Colonic mucosa (tissue), 4 donors: ENCODE data around the gene PDE4D. TPM values are rescaled to one million over a fixed set of nuclear protein-coding genes. Genes with fewer than 3 reads are reported as not detected.

ENCODE experiments used
- DNase-seq: peaks from one replicate; pipeline ENCODE4 v3.0.0-alpha.2; 2020
- H3K27ac ChIP-seq: fragments of 200-600 bp; one replicate; pipeline ENCODE4 v1.8.0; 2021
- H3K27me3 ChIP-seq: fragments of 200-600 bp; one replicate; pipeline ENCODE4 v1.8.0; 2021
- H3K36me3 ChIP-seq: fragments of 200-600 bp; one replicate; pipeline ENCODE4 v1.8.0; 2021
- H3K4me1 ChIP-seq: fragments of 200-600 bp; one replicate; pipeline ENCODE4 v1.8.0; 2021; ENCODE audit warnings: mild to moderate bottlenecking
- H3K4me3 ChIP-seq: fragments of 200-600 bp; one replicate; pipeline ENCODE4 v1.8.0; 2021
- H3K9ac ChIP-seq, 2 donors: one replicate each; pipeline ENCODE4 v1.7.0; 2013; ENCODE audit warnings: control low read depth in 2 of 2, low read depth in 2 of 2, low read length in 2 of 2
- H3K9me3 ChIP-seq: fragments of 200-600 bp; one replicate; pipeline ENCODE4 v1.8.0; 2021
- intact Hi-C: fragments of 100-400 bp; cut with DNase I; formaldehyde crosslinking; loops from one replicate; pipeline ENCODE4 v1.14.1; 2022
- total RNA-seq, 2 donors: library from RNA; stranded (reverse); fragmentation: NEBNext Ultra II Directional in 1 of 2; extraction: Animal tissue kit (Norgen Biotek cat#: 25700) in 1 of 2; gene quantifications; one replicate each; pipeline ENCODE4 v1.2.1, GENCODE V29; 2021
- TF ChIP-seq, protein P1 (sequence below): fragments of 200-600 bp; IDR thresholded peaks from one replicate; pipeline ENCODE4 v1.8.0; 2022; ENCODE audit warnings: antibody characterized with exemption, mild to moderate bottlenecking
- donor health status: healthy.
- donor health status: DM: no; HTN: no; CAD: no.
- donor health status: DM: no; HTN: no; CAD: no.

The PDE4D gene
- total RNA-seq, 2 donors from 2014 or later: 23.1 to 53.7 TPM

DNA sequence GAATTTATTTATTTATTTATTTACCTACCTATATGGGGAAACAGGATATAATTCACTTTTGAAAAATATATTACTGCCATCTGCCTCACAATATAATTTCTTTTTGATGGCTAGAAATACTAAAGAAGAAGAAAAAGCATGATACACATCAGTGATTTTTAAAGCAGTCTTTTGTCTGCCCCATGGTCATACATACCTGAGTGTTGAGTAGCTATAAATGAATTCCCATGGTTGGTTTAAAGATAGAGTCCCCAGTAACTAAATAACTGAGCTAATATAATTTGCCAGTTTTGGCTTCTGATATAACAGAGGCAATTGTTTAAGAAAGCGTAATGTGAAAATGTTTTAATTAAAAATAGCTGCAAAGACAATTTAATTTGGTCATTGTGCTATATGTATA lies 447.8 kb downstream of the PDE4D start:
- TF ChIP-seq, protein P1, sequence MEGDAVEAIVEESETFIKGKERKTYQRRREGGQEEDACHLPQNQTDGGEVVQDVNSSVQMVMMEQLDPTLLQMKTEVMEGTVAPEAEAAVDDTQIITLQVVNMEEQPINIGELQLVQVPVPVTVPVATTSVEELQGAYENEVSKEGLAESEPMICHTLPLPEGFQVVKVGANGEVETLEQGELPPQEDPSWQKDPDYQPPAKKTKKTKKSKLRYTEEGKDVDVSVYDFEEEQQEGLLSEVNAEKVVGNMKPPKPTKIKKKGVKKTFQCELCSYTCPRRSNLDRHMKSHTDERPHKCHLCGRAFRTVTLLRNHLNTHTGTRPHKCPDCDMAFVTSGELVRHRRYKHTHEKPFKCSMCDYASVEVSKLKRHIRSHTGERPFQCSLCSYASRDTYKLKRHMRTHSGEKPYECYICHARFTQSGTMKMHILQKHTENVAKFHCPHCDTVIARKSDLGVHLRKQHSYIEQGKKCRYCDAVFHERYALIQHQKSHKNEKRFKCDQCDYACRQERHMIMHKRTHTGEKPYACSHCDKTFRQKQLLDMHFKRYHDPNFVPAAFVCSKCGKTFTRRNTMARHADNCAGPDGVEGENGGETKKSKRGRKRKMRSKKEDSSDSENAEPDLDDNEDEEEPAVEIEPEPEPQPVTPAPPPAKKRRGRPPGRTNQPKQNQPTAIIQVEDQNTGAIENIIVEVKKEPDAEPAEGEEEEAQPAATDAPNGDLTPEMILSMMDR: no peak
- no peak for DNase-seq
- no peak overlapping the region for H3K27ac ChIP-seq
- intact Hi-C loops: no loop called here
- H3K36me3 ChIP-seq: no peaks in the 10 kb centered on the region
- no peaks in the 10 kb centered on the region for H3K27me3 ChIP-seq
- H3K9me3 ChIP-seq: no peaks in the 10 kb centered on the region
- H3K4me3 ChIP-seq: no peak overlapping the region
- H3K4me1 ChIP-seq: no peaks in the 10 kb centered on the region
- no peak overlapping the region for H3K9ac ChIP-seq

DNA sequence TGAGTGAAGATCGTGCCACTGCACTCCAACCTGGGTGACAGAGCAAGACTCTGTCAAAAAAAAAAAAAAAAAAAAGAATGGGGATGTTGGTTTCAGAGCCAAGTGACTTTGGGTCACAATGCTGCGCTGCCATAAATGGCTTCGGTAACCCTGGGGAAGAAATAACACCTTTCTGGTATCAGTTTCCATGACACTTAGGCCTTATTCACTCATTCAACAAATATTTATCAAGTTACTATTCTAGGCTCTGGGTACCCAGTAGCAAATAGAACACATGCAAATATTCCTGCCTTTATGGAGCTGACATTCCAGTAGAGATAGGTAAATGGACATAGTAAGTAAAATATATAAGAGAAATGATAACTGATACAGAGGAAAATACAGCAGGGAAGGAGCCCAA lies 454.2 kb downstream of the PDE4D start:
- intact Hi-C loops: no loop called here
- TF ChIP-seq, protein P1: no peak

DNA sequence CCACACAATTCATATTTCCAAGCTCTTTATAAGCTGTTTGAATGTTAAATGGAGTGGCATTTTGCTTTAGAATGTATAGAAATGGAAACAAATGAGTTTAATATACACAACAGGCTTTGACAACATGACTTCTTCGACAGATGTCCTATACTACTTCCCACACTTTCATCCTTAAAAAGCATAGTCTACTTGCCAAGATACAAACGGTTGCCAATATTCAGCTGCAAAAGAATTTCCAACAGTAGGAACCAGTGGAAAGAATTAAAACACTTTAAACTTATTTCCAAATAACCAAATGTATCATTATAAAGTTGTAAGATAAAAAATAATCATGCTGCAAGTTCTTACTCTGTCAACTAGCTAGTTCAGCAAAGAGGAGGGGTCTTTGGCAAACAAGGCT lies 456.4 kb downstream of the PDE4D start:
- no peaks in the 10 kb centered on the region for H3K27me3 ChIP-seq
- no peak for DNase-seq
- TF ChIP-seq, protein P1: no peak
- H3K9me3 ChIP-seq: no peaks in the 10 kb centered on the region
- no peak overlapping the region for H3K4me3 ChIP-seq
- H3K27ac ChIP-seq: no peak overlapping the region
- H3K36me3 ChIP-seq: no peaks in the 10 kb centered on the region
- intact Hi-C loops: no loop called here
- no peaks in the 10 kb centered on the region for H3K4me1 ChIP-seq
- no peak overlapping the region for H3K9ac ChIP-seq

More for the DNA sequence above, 454.2 kb downstream of the PDE4D start:
- no peak overlapping the region for H3K27ac ChIP-seq
- H3K27me3 ChIP-seq: no peaks in the 10 kb centered on the region
- H3K4me1 ChIP-seq: no peaks in the 10 kb centered on the region
- no peaks in the 10 kb centered on the region for H3K36me3 ChIP-seq
- no peak overlapping the region for H3K4me3 ChIP-seq
- H3K9me3 ChIP-seq: no peaks in the 10 kb centered on the region
- no peak overlapping the region for H3K9ac ChIP-seq
- DNase-seq: no peak

DNA sequence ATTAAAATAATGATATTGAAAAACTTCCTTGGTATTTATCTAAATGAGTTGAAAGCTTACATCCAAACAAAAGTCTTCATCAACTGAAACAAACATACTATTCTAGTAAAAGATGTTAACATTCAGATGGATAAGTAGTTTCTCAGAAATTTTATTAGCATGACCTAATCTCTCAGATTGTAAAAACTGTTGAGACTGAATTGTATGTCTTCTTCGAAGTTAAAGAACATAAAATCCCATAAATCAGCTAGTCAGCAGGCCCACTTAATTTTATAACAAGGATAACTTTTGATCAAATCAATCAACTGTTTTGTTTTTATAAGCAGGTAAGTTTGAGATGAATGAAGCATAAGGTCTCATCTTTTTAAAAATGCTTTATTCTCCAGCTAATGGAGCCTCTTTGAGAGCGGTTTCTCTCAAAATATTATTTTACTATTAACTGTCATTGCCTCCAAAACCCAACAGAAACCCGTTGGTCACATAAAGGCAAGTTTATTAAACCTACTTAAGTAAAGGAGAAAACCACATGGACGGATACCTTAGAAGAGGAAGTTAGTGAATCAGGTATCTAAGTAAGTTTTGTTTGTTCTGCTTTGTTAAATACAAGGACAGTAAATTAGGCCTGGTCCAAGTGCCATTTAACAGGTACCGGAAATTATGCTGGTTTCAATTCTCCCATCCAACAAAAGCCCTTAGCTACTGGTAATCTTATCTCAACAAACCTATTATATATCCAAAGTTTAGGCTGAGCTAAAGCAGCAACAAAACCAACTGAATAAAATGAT lies 457.0 kb downstream of the PDE4D start:
- Histone ChIP-seq H3K27ac (no peak overlapping the region), H3K4me3 (no peak overlapping the region), H3K9me3 (no peaks in the 10 kb centered on the region), H3K36me3 (no peaks in the 10 kb centered on the region), H3K9ac (no peak overlapping the region), H3K4me1 (no peaks in the 10 kb centered on the region), H3K27me3 (no peaks in the 10 kb centered on the region)
- intact Hi-C loops: no loop called here
- DNase-seq: no peak
- TF ChIP-seq, protein P1: no peak

DNA sequence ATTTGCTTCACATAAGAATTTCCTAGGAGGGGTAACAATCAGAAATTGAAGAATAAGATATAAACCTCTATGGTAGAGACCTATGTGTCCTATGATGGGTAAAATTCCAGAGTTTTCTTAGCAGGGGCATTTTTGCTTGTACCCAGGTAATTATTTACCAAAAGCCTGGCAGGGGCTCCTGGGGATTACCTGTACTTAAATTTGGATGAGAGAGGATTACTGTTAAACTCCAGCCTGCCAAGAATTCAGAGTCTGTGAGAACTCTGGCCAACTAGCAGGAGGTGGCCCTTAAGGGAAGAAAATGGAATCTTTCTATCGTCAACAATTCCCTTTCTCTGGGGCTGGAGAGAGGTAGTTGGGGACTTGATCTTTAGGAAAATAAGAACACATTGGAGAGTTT lies 460.4 kb downstream of the PDE4D start:
- H3K9me3 ChIP-seq: no peaks in the 10 kb centered on the region
- no peaks in the 10 kb centered on the region for H3K4me1 ChIP-seq
- DNase-seq: no peak
- TF ChIP-seq, protein P1: no peak
- intact Hi-C loops: no loop called here
- H3K27ac ChIP-seq: no peak overlapping the region
- no peaks in the 10 kb centered on the region for H3K27me3 ChIP-seq
- H3K9ac ChIP-seq: no peak overlapping the region
- no peaks in the 10 kb centered on the region for H3K36me3 ChIP-seq
- no peak overlapping the region for H3K4me3 ChIP-seq
